SW 1271 (cell line): ENCODE results near the gene KIAA1671.
"Not testable (repeated sequence)": the region's sequence is repeated elsewhere in the genome, so short reads cannot be mapped to it uniquely, and the experiment has no call there.

Experiments
- DNase-seq, 2 experiments: peaks; one replicate each; lab custom pipeline; 2025; lab: John Stamatoyannopoulos, UW

The KIAA1671 gene

DNA sequence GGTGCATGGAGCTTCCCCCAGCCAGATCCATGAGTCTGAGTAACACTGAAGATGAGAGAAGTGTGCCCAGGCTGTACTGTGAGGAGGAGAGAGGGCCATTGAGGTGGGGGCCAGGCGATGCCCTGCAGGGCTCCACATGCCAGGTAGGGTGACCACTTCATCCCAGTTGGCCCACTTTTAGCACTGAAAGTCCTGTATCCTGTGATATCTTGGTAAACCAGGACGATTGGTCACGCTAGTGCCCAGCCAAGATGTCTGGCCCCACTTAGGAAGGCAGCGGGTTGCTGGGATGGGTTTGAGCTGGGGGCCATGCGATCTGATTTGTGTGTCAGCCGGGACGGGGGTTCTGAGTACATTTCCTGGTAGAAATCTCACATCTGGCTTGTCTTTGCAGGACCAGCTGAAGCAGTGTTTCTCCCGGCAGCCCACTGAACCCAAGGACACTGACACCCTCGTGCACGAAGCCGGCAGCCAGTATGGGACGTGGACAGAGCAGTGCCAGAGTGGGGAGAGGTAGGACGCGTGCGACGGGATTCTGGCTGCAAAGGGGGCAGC, 218.0 kb downstream of the KIAA1671 start:
- no peak for DNase-seq

GRCh38 chr22:25172153-25172552, 219.6 kb downstream of the KIAA1671 start:
- no peak for DNase-seq

GRCh38 chr22:25174156-25174887, 221.8 kb downstream of the KIAA1671 start:
- DNase-seq = no peak

DNA sequence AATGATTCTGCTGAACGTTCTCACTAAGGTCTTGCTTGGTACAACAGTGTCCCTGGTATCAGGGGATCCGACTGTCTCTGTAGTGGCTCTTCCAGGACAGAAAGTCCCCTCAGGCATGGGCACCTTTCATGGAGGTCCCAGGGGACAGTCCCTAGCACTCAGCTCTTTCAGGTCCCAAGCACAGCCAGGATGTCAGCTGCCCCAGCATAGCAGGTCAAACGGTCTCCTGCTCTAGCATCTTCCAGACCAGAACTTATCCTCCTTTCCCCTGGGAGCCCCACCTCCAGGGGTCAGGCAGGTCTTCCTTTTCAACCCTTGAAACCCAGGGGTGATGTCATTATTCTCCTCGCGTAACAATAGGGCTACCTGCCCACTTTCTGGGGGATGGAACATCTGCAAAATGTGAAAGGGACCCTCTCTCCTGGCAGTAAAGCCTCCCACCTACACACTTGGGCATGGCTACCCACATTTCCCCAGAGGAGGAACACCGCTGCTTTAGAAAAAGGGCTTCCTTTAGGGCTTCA, 222.4 kb downstream of the KIAA1671 start:
- DNase-seq = no peak

- no peak for DNase-seq
Measured at GRCh38 chr22:25176175-25176574, 223.7 kb downstream of the KIAA1671 start.

DNA sequence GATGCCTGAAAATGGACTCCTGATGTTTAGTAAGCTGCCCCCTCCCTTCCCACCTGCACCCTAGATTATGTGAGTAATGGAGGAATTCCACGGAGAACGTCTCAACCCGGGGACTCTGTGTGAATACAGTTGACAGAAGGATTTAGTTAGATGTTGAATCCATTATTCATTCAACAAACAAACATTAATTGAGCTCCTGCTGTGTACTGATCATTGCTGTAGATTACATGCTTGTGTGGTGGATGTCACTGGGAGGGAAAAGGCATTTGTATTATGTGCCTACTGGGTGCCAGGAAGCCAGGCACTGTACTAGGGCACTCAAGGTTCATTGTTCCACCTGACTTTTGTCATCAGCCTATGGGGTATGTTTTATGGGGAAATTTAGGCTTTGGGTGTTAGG, 224.3 kb downstream of the KIAA1671 start:
- no peak for DNase-seq

- no peak for DNase-seq
Measured at GRCh38 chr22:25177226-25177625, 224.7 kb downstream of the KIAA1671 start.

DNA sequence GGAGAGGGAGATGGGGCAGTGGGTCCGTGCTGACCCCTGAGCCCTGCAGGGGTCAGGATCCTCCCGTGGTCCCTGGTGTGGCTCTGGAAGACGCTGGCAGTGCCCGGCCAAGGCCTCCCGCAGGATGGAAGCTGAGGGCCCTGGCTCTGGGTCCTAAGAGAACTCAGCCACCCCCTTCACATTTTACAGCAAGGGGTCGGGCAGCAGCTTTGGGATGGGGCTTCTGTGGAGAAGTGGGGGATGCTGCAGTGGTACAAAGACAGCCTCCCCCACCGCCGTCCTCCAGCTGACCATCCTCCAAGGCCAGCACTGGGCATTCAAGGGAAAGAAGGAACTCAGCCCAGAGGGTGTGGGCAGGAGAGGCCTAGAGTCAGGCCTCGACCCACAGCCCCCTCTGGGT, 225.4 kb downstream of the KIAA1671 start:
- no peak for DNase-seq

DNA sequence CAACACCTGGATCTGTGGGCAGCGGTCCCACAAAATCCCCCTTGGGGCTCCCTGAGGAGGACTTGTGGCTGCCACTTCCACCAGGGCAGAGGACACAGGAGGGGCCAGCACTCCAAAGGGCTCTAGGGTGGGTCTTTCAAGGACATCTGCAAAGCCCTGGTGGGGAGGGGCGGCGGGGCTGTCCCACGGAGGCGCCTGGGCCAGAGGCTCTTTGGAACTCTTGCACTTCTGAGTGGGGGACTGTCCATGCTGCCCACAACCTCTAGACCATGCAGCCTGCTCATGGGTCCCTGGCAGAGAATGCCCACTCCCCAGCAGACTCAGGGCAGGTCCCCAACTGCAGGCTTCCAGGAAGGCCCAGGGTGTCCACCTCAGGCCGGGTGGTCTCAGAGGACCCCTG, 225.8 kb downstream of the KIAA1671 start:
- not testable (repeated sequence) for DNase-seq

DNA sequence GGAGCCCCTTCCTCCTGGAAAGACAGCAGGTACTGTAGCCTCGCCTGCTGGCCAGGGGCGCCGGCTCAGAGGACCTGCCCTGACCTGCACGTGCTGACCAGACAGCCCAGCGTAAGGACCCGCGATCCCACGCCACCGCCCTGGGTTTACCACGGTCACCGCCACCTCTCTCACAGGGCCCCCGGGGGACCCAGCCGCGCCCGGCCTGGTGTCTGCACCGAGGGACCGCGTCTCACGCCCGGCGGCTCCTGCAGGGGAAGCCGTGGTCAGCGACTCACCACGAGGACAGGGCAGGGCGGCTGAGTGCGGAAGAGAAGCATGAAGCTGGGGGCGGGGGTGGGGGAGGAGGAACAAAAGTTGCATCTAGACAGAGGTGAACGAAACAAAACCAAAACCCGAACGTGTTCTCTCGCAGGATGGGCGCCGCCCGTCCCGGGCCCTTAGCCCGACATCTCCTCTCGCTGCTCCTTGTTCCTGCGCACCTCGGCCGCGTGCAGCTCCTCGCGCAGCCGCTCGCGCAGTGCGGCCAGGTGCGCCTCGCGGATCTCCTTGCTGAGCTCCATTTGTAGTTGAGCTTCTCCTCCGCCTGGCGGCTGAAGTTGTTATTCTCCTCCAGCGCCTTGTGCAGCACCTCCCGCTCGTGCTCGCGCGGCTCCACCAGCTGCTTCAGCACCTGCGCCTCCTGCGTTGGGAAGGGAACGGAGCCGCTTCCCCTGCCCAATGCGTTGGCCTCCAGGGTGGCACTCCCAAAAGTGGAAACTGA, 226.5 kb downstream of the KIAA1671 start:
- not testable (repeated sequence) for DNase-seq

- no peak for DNase-seq
Measured at GRCh38 chr22:25182131-25183110, 229.9 kb downstream of the KIAA1671 start.

DNA sequence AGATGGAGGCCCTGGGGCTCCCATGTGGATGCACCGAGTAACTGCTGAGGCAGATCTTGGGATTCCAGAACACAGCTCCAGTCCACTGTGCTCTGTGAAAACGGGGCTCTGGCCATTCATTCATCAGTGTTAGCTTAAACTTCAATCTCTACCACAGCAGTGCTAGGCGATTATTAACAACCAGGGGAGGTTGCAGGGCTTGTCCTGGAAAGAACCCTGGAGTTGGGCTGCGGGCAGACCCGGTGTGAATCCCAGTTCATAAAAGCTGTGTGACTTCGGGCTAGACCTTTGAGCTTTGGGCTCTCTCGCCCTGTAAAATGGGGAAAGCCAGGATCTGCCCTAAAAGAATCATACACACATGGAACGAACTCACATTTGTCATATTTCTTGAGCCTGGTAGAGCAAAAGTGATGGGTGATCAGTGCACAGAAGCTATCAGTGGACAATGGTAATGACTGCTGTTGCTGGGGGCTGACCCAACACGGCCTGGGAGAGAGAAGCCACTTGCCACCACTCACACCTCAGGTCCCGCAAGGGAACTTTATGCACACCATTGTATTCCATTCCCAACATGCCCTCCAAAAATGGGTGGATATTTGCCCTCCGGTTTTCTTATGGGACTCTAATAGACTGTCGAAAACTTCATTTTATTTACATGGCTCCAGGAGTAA, 231.6 kb downstream of the KIAA1671 start:
- no peak for DNase-seq

DNA sequence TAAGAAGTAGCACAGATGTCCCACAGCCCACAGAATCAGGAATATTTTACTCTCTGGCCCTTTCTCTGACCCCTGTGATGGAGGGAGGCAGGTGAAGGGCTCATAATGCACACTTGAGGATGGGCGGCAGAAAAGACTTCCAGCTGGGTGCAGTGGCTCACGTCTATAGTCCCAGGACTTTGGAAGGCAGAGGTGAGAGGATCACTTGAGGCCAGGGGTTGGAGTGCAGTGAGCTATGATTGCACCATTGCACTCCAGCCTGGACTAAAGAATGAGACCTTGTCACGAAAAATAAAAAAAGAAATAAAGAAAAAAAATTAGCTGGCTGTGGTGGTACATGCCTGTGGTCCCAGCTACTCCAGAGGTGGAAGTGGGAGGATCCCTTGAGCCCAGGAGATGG, 233.6 kb downstream of the KIAA1671 start:
- no peak for DNase-seq

DNA sequence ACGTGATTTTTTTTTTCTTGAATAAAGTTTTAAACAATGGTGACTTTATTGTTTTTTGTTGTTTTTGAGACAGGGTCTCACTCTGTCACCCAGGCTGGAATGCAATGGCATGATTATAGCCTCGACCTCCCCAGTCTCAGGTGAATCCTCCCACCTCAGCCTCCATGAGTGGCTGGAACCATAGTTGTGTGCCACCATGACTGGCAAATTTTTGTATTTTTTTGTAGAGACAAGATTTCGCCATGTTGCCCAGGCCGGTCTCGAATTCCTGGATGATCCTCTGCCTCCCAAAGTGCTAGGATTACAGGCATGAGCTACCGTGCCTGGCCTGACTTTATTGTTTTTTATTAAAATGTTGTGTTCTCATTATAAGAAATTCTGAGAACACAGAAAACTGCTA, 235.0 kb downstream of the KIAA1671 start:
- no peak for DNase-seq

GRCh38 chr22:25192406-25192805, 239.9 kb downstream of the KIAA1671 start:
- DNase-seq = no peak

DNA sequence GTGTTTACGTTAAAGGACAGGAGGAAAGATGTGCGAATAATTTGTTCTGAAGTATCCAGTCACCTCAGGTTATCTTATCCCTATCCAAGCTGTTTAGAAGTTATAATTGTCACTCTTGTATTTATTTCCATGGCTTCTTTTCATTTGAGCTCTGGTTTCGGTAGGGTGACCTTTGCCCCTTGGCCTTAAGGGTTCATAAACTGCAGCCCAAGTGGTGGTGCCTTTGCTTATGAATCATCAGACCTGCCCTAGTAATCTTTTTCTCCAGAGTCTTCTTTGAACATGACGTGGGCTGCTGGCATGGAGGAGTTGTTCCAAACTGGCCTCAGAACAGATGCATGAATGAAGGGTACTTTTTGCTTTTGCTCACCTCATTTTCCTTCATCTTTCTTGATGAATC, 240.6 kb downstream of the KIAA1671 start:
- no peak for DNase-seq

GRCh38 chr22:25193548-25193947, 241.0 kb downstream of the KIAA1671 start:
- no peak for DNase-seq

DNA sequence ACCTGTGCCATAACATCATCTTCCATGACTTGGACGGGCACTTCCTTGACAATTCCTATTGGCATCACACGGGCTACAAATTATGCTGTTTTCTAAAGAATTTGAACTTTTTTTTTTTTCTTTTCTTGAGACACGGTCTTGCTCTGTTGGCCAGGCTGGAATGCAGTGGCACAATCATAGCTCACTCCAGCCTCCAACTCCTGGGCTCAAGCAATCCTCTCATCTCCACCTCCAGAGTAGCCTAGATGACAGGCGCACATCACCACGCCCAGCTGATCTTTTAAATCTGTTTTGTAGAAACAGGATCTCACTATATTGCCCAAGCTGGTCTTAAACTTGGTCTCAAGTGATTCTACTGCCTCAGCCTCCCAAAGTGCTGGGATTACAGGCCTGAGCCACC, 243.8 kb downstream of the KIAA1671 start:
- no peak for DNase-seq

- no peak for DNase-seq
Measured at GRCh38 chr22:25197340-25197739, 244.8 kb downstream of the KIAA1671 start.

GRCh38 chr22:25199731-25200520, 247.4 kb downstream of the KIAA1671 start, which contains the start of gene CRYBB3:
TSS of gene CRYBB3 (plus strand) at chr22:25199858. CDS start at chr22:25201397, 1,539 bp downstream.
- DNase-seq = no peak
